Stimulated activated CD8-positive, alpha-beta memory T cell treated with anti-CD3 and anti-CD28 coated beads, Interleukin-7, amount 100 ng/mL, for 24 hours (primary cell): ENCODE results near the gene ERAL1.
"Not testable (repeated sequence)": the region's sequence is repeated elsewhere in the genome, so short reads cannot be mapped to it uniquely, and the experiment has no call there.

Experiments used
- DNase-seq: peaks from one replicate; pipeline ENCODE4 v3.0.0-alpha.2; 2020; ENCODE audit warnings: low read depth

The ERAL1 gene

DNA sequence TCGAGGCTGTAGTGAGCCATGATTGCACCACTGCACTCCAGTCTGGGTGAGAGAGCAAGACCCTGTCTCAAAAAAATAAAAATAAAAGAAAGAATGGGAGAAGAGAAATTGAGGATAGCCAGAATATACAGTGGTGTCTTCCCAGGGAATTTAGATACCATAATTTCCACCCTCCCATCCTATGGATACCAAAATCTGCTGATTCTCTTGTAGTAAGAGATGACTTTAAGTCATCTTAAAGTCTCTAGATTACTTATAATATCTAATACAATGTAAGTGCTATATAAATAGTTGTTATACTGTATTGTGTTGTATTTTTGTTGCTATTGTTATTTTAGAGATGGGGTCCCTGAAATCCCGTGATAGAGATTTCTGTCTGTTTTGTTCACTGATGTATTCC is 1.5 kb upstream of the ERAL1 start:
- no peak for DNase-seq

DNA sequence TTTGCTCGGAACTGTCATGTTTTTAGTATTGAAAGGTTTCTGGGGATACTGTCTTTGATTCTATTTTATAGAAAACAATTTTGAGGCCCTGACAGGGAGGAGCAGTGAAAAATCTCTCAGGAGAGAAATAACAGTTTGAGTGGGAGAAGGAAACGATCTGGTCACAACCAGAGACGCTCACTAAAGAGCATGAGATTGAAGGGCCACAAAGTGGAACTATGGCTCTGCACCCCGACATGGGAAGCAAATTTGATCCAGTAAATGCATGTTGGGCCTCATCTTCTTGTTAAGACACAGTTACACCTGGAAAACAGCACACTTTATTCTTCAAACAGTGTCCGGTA is 492 bp downstream of the ERAL1 start:
- no peak for DNase-seq

DNA sequence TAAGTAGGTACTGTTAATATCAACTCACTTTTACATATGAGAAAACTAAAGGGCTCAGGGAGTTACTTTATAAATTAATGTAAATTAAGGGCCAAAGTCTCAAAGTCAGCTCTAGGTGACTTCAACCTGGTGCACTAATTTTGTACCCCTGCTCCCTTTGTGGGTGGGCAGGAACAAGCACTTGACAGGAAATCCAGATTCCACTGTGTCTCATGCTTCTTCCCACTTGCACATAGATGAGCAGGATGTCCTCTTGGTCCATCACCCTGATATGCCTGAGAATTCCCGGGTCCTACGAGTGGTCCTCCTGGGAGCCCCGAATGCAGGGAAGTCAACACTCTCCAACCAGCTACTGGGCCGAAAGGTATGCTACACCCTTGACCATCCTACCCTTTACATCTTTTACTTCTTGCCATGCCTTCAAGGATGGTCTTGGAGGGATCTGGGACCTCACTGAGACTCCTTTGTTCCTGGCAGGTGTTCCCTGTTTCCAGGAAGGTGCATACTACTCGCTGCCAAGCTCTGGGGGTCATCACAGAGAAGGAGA is 1.3 kb downstream of the ERAL1 start:
- DNase-seq: no peak

DNA sequence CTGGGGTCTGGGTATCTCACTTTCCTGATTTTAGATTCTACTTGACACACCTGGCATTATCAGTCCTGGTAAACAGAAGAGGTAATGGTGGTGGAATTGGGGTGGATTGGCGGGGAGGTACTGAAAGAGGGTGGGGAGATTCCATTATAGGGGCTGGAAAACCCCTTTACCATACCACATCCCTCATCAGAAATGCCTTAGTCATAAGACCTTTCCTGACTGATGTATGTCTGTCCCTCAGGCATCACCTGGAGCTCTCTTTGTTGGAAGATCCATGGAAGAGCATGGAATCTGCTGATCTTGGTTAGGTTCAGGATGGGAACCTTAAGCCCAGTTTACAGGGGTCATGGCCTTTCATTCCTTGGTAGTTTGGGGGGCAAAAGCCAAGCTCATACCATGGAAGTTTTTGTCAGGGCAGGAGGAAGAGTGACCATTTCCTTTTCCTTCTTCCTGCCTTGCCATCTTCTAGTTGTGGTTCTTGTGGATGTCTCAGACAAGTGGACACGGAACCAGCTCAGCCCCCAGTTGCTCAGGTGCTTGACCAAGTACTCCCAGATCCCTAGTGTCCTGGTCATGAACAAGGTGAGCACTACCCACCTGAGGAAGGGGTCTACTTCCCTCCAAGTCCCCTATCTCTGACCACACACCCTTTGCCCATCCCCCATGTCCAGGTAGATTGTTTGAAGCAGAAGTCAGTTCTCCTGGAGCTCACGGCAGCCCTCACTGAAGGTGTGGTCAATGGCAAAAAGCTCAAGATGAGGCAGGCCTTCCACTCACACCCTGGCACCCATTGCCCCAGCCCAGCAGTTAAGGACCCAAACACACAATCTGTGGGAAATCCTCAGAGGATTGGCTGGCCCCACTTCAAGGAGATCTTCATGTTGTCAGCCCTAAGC is 3.3 kb downstream of the ERAL1 start:
- DNase-seq: no peak

DNA sequence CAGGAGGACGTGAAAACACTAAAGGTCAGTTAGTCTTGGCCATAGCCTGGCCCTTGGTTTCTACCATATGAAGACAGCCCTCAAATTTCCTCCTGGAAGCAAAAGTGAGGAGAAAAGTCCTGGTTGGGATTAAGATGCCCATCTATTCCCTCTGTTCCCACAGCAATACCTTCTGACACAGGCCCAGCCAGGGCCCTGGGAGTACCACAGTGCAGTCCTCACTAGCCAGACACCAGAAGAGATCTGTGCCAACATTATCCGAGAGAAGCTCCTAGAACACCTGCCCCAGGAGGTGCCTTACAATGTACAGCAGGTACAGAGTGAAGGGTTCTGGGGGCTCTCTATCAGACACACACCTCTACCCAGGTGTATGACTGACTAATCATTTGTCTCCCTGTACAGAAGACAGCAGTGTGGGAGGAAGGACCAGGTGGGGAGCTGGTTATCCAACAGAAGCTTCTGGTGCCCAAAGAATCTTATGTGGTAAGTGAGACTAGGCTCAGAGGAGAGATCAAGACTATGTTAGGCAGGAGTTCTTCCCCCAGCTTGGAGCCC is 4.1 kb downstream of the ERAL1 start:
- DNase-seq: no peak

DNA sequence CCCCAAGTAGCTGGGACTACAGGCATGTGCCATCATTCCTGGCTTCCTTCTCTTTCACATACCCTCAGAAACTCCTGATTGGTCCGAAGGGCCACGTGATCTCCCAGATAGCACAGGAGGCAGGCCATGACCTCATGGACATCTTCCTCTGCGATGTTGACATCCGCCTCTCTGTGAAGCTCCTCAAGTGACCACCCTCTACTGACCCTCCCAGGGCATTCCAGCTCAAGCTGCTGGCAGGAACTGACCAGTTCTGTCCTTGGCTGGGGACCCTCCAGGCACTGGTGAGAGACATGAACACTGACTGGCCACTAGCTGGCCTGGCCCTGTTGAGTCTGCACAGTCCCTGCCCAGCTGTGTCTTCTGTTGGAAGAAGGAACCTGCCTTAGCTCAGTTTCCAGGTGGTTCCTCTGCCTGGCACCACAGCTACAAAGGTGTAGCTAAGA is 5.6 kb downstream of the ERAL1 start:
- DNase-seq: no peak

DNA sequence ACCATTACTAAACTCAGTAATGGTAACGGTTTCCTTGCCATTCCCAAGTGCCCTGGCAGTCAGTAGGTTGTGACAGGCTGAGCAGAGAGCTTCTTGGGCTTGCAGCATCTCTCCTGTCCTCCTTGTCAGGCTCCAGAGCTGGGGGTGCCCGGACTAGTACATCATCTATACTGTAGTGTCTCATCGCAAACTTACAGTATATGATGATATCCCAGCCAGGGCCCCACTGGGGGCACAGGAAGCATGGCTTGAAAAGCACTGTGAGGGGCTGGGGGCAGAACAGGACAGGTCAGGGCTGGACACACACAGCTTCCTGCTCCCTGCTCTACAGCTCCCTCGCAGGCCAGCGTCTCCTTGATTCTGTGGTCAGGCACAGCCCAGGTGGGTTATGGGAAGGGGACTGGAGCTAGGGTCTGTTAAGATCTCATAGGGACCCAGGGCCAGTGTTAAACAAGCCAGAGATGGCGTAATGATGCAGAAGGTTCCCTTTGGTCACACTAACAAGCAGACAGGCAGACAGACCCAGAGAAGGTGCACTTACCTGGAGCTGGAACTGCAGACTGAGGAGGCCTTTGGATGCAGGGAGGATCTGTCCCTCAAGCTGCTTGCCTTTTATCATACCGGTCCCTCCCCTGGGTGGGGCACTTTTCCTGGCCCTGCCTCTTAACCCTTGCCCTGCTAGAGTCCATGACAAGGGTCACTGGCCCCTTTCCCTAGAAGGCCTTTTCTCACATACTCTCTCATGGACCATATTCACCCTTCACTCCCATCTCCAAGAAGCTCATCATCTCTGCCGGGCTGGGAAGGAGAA is 6.8 kb downstream of the ERAL1 start:
- DNase-seq: no peak

DNA sequence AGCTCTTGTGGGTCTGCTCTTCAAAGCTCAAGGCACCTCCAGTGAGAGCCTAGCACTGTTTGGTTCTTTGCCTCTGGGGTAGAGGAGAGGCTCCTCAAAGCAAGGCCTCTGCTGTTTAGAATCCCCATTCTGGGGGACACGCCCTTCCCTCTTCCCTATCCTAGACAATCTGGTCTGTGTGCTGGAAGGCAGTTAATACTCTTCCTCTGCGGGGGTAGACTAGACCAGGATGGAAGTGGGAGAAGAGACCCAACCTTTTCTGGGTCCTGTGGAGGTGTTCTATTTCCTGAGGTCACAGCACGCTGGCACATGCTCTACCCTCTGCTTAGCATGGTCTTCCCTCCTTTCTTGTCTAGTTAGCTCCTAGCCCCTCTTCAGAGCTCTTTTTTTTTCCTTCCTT is 7.7 kb downstream of the ERAL1 start:
- no peak for DNase-seq

DNA sequence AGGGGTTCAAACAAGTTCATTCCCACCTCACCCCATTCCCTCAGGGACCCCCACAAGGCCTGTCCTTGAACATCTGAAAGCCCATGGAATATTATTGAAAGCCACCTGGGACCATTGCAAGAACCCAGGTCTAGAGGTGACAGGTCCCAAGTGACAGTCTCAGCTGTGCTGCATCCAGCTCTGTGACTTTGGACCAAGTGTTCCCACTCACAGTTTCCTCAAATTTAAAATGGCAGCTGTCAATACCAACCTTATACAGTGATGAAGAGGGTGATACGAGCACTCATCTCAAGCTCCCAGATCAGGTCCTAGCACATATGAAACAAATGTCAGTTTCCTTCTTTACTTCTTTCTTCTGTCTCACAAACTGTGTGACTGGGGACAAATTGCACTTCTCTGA is 9.1 kb downstream of the ERAL1 start:
- no peak for DNase-seq

DNA sequence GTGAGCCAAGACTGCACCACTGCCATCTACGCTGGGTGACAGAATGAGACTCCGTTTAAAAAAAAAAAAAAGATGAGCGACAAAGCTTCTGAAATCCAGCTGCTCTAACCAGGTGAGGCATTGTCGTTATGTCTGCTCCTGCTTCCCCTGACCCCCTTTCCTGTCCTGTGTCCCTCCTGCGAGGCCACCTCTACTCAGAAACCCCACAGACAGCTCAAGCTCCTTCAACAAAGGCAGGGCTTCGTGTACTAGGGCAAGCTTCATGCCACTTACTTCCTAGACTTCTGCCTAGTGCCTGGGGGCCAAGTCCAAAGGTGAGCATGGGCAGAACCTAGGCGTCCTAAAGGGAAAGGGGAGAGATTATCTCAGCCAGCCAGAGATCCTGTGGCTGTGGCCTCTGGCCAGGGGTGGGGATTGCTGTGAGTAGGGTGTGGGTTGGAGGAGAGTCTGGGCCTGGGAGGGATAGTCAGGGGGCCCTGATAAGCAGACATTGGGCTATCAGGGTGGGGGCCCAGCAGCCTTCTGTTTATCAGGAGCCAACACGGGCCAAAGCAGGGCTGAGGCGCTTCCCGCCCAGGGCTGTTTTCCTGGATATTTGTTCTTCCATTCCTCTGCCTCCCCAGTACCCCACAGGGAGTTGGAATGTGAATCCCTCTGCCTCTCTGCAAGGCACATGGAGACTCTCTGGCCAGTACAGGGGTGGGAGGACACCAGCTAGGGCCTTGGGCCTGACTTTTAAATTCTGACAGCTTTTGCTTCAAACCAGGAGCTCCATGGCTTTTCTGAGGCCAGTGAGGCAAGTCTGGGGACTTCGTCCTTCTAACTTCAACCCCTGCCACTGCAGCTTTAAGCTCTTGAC is 10.4 kb downstream of the ERAL1 start:
- no peak for DNase-seq

DNA sequence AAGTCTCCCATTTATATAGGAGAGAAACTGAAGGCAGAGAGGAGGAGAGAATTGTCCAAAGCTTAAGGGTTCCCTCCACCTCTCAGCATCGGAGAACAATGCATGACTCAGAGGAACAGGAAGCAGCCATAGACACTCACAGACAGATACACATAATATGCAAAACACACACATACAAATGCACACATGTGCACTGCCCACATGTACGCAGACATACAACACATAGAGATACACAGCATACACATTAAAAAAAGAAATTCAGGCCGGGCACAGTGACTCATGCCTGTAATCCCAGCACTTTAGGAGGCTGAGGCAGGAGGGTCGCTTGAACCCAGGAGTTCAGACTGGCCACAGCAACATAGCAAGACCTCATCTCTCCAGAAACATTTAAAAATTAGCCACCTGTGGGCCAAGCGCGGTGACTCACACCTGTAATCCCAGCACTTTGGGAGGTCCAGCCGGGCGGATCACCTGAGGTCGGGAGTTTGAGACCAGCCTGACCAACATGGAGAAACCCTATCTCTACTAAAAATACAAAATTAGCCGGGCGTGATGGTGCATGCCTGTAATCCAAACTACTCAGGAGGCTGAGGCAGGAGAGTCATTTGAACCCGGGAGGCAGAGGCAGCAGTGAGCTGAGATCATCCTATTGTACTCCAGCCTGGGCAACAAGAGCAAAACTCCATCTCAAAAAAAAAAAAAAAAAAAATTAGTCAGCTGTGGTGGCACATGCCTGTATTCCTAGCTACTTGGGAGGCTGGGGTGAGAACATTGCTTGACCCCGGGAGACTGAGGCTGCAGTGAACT is 11.3 kb downstream of the ERAL1 start:
- no peak for DNase-seq

DNA sequence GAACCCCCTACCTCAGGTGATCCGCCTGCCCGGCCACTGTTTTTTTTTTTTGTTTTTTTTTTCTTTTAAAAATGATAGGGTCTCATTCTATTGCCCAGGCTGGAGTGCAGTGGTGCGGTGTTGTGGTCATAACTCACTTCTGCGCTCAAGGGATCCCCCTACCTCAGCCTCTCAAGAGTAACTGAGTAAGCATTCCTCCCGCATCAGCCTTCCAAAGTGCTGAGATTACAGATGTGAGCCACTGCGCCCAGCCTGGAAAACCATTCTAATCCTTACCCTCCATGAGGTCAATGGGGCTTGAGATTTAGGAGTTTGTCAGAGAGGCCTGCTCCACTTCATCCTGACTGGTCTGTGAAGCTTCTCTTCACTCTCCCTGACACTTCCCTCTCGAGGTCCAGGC is 12.5 kb downstream of the ERAL1 start:
- DNase-seq: no peak

DNA sequence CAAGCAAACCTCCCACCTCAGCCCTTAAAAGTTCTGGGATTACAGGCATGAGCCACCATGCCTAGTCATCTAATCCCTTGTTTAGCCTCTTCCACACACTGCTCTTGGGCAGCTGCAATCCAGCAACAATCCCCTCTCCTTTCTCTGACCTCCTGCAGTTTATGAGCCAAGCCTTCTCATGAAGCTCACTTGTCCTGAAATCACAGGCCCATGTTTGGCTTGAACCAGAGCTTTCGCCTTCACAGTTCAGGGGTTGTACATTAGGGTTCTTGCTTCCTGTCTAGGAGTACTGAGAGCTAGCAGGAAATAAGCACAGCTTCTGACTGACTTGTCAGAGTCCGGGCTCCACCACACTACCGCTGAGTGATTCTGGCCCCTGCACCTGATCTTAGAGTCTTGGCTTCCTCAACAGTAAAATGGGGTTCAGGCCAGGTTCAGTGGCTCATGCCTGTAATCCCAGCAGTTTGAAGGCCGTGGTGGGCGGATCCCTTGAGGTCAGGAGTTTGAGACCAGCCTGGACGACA is 16.3 kb downstream of the ERAL1 start:
- DNase-seq: no peak

DNA sequence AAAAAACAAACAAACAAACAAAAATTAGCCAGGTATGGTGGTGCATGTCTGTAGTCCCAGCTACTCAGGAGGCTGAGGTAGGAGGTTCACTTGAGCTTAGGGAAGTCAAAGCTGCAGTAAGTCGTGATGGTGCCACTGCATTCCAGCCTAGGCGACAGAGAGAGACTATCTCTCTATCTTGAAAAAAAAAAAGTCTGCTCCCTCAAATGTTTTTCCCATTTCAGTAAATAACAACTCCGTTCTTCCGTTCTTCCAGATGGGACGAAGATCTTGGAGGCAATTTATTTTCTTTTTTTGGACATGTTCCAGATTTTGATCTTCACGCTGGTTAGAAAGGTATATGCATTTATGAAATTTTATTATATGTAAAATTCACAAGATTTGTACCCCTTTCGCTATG is 19.0 kb downstream of the ERAL1 start:
- DNase-seq: no peak

DNA sequence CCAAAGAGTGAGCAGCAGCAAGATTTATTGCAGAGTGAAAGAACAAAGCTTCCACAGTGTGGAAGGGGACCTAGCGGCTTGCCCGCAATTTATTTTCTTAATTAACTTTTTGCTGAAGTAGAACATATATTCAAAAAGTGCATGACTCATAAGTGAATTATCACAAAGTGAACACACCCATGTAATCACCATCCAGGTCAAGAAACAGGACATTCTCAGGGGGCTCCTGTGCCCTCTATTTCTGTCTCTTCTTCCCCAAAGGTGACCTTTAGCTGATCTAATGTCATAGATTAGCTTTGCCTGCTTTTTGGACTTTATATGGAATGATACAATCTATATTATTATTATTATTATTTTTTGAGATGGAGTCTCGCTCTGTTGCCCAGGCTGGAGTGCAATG is 19.9 kb downstream of the ERAL1 start:
- no peak for DNase-seq

DNA sequence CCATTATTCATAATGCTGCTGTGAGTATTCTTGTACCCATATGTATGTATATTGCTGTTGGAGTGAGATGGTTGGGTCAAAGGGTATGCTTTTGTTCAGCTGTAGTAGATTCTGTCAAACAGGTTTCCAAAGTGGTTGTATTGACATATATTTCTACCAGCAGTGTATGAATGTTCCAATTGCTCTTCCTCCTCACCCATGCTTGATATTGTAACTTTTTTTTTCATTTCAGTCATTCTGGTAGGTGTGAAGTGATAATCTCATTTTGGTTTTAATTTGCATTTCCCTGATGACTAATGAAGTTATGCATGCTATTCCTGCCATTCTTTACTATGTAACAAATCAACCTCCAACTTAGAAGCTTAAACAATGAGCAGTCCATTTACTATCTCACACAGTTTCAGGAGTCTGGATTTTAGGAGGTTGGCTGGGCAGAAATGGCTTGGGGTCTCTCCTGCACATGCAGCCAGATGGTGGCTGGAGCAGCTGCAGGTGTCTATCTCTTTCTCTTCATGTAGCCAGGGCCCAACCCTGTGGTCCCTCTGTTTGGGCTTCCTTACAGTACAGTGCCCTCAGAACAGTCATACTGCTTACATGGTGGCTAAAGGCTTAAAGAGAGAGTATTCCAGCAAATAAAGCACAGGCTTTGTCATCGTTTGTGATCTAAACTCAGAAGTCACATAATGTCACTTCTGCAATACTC is 21.2 kb downstream of the ERAL1 start:
- no peak for DNase-seq

DNA sequence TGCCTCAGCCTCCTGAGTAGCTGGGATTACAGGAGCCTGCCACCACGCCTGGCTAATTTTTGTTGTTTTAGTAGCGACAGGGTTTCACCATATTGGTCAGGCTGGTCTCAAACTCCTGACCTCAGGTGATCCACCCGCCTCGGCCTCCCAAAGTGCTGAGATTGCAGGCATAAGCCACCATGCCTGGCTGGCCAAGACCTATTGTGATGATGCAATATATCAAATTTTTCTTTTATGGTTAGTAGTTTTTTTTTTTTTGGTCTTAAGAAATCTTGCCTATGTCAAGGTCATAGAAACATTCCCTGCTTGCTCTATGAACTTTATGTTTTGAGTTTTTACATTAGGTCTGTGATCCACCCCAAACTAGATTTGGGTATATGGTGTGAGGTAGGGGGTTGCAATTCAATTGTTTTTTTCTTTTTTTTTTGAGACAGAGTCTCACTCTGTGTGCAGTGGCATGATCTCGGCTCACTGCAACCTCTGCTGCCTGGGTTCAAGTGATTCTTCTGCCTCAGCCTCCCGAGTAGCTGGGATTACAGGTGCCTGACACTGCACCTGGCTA is 22.4 kb downstream of the ERAL1 start:
- not testable (repeated sequence) for DNase-seq

DNA sequence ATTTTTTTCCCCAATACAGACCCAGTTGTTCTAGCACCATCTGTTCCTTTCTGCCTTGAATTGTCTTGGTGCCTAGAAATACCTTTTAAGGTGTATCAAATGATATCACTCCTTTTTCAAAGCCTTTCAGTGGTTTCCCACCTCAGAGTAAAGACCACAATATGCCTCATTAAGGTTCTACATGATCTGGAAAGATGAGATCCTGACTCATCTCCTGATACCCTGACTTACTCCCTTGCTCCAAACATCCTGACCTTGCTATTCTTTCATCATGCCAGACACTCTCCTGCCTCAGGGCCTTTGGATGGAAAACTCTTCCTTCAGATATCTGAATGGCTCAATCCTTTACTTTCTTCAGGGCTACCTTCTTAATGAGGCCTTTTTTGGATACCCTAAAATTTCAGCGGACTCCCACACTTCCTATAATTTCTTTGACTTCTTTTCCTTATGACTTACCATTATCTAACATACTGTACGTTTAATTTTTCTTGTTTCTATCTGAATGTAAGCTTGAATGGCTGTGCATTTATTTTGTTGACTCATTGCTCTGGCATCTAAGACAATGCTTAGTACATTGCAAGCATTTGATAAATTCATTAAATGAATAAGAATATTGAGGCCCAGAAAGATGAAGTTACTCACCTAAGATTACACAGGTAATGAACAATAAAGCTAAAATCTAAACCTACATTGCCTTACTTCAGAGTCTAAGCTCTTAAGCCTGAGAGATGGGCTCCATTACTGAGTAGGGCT is 23.5 kb downstream of the ERAL1 start:
- DNase-seq: no peak

DNA sequence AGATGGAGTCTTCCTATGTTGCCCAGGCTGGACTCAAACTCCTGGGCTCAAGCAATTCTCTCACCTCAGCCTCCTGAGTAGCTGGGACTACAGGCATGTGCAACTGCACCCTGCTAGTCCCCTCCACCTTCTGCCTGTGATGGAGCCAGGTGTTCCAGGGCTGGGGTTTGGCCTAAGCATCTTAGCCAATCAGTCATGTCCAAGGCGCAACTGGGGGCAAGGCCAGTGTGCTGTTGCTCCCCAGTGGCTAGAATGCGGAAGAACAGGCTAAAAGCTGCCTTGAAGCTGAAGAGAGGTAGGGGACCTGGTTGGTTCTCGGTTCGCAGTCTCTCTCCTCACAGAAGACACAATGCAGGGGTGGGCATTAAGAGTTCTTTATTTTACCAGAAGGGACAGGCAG is 24.2 kb downstream of the ERAL1 start:
- DNase-seq: no peak
